ENCODE measurements around the gene JAM2. TPM values are rescaled to one million over a fixed set of nuclear protein-coding genes. Genes with fewer than 3 reads are reported as not detected.

The JAM2 gene
- total and polyA plus RNA-seq, 10 of the 15 experiments (the other 5 are each of a cell fraction or from before 2014, with no cell fraction given) = 2.1 to 30.4 (median 8.6) TPM

- TF ChIP-seq YY1 (IDR thresholded peaks at IDR 0.05; ENCODE audit: low read depth, low read length) (no peak), EGR1 (IDR thresholded peaks at IDR 0.05; ENCODE audit: borderline replicate concordance in 1 of 2, low read depth in 2 of 2, low read length in 2 of 2) (no peak), EP300 (IDR thresholded peaks at IDR 0.05; ENCODE audit: borderline replicate concordance in 1 of 2, control insufficient read depth in 1 of 2, low read depth in 2 of 2, low read length in 2 of 2) (no peak), RB1 (IDR thresholded peaks at IDR 0.05; ENCODE audit: borderline replicate concordance) (no peak)
These were observed 117.3 kb downstream of the JAM2 start (continued) for GRCh38 chr21:25756190-25756932.

GRCh38 chr21:25757531-25757930 lies 118.5 kb downstream of the JAM2 start:
- Histone ChIP-seq H3K9me3 (replicated peaks; ENCODE audit: control insufficient read depth, insufficient read depth, low read length) (no peaks in the 10 kb centered on the region), H3K4me2 (ENCODE audit: control insufficient read depth, insufficient read depth) (no peak overlapping the region), H3K36me3 (ENCODE audit: control insufficient read depth in 2 of 2, insufficient read depth in 2 of 2, low read length in 1 of 2) (peaks cover 0 to 15% of the 10 kb centered on the region in 2 experiments; a peak in 3 of 4 replicates), H3K79me2 (ENCODE audit: control insufficient read depth, insufficient read depth, low read length) (no peaks in the 10 kb centered on the region), H3K4me3 (no peak overlapping the region), H3K27ac (ENCODE audit: control insufficient read depth, insufficient read depth) (no peak overlapping the region), H2AFZ (ENCODE audit: control insufficient read depth, low read depth, low read length) (no peak overlapping the region), H4K20me1 (ENCODE audit: control insufficient read depth, insufficient read depth) (no peaks in the 10 kb centered on the region), H3K27me3 (replicated peaks in 1 of 2; ENCODE audit: control insufficient read depth in 2 of 2, insufficient read depth in 2 of 2, low read length in 1 of 2) (no peaks in the 10 kb centered on the region), H3K4me1 (ENCODE audit: control insufficient read depth, insufficient read depth, low read length) (peaks cover 5% of the 10 kb centered on the region), H3K9ac (ENCODE audit: control insufficient read depth, insufficient read depth, low read length) (no peak overlapping the region)
- no peak for ATAC-seq
- intact Hi-C loops (cut with micrococcal nuclease; ENCODE audit: unreplicated experiment) (no loop called here), in situ Hi-C loops (cut with MboI) (no loop called here)
- RAD21 ChIA-PET (ENCODE audit: unreplicated experiment) = interaction anchor here (0.6 kb wide), 1 partner anchor 13 kb away, joined by 3 read pairs; no protein-coding TSS in a partner anchor
- no peak for TF ChIP-seq SREBF2 (IDR thresholded peaks at IDR 0.05; ENCODE audit: low read length)
- no peak for TF ChIP-seq ETV6 (conservative IDR thresholded peaks at IDR 0.05 in 1 of 2, IDR thresholded peaks at IDR 0.05 in 1 of 2; ENCODE audit: borderline replicate concordance in 1 of 2, low read depth in 1 of 2)
- SMC1A ChIA-PET (ENCODE audit: uncharacterized antibody, unreplicated experiment) = interaction anchor here (0.6 to 1.5 kb wide), 5 partner anchors 9 to 968 kb away, joined by 3 to 7 read pairs (median 4); no protein-coding TSS in a partner anchor
- no peak for DNase-seq (ENCODE audit: low read depth, low spot score)
- no TSS peak for BruUV-seq (replicated peaks)
- FAIRE-seq = no peak
- CTCF ChIA-PET = interaction anchor here (0.9 to 1.5 kb wide), 4 partner anchors 9 to 45 kb away, joined by 3 to 5 read pairs (median 4); partner anchors contain the start of genes ATP5PF and GABPA
- POLR2A ChIA-PET = no interaction called here
